Smooth muscle cell (in vitro differentiated cells): ENCODE results near the gene KNOP1. TPM values are rescaled to one million over a fixed set of nuclear protein-coding genes. Genes with fewer than 3 reads are reported as not detected.
"Not testable (repeated sequence)": the region's sequence is repeated elsewhere in the genome, so short reads cannot be mapped to it uniquely, and the experiment has no call there.

Source experiments
- DNase-seq: peaks from one replicate; lab custom pipeline; 2025; ENCODE audit not compliant: unreplicated experiment; lab: John Stamatoyannopoulos, UW
- H2AFZ ChIP-seq: fragments of 200-600 bp; sonication (generic); 2 replicates; pipeline ENCODE4 v1.6.0; 2016; ENCODE audit warnings: antibody characterized with exemption, low read depth, mild to moderate bottlenecking
- H3F3A ChIP-seq: fragments of 200-600 bp; sonication (generic); 2 replicates; pipeline ENCODE4 v1.6.0; 2017; ENCODE audit warnings: antibody characterized with exemption, low read depth
- H3K27ac ChIP-seq: fragments of 200-600 bp; sonication (generic); 2 replicates; pipeline ENCODE4 v1.5.1; 2016; ENCODE audit warnings: low read depth, mild to moderate bottlenecking
- H3K27me3 ChIP-seq: fragments of 200-600 bp; sonication (generic); 2 replicates; pipeline ENCODE4 v1.6.1; 2016; ENCODE audit warnings: low read depth, mild to moderate bottlenecking
- H3K36me3 ChIP-seq: fragments of 200-600 bp; sonication (generic); 2 replicates; pipeline ENCODE4 v1.5.1; 2016; ENCODE audit warnings: low read depth
- H3K4me1 ChIP-seq: fragments of 200-600 bp; sonication (generic); 2 replicates; pipeline ENCODE4 v1.5.1; 2016; ENCODE audit warnings: low read depth
- H3K4me2 ChIP-seq: fragments of 200-600 bp; sonication (generic); 2 replicates; pipeline ENCODE4 v1.6.0; 2016; ENCODE audit warnings: mild to moderate bottlenecking
- H3K4me3 ChIP-seq: fragments of 200-600 bp; sonication (generic); 2 replicates; pipeline ENCODE4 v1.5.1; 2016; ENCODE audit warnings: mild to moderate bottlenecking
- H3K79me2 ChIP-seq: fragments of 200-600 bp; sonication (generic); 2 replicates; pipeline ENCODE4 v1.6.0; 2016; ENCODE audit warnings: low read depth, mild to moderate bottlenecking
- H3K9ac ChIP-seq: fragments of 200-600 bp; sonication (generic); 2 replicates; pipeline ENCODE4 v1.6.0; 2016; ENCODE audit warnings: low read depth
- H3K9me3 ChIP-seq: fragments of 200-600 bp; sonication (generic); replicated peaks from 2 replicates; pipeline ENCODE4 v1.5.1; 2016; ENCODE audit warnings: low read depth
- H4K20me1 ChIP-seq: fragments of 200-600 bp; sonication (generic); 2 replicates; pipeline ENCODE4 v1.6.0; 2016; ENCODE audit warnings: low read depth
- WGBS: methylation state at CpG from one replicate; pipeline ENCODE4 v1.1.7; 2016; ENCODE audit warnings: low lambda C conversion rate; 5-methylcytosine and 5-hydroxymethylcytosine counted together
- polyA plus RNA-seq: library from polyadenylated mRNA; unstranded; fragments of >200 nt; fragmentation: Nextera tagmentation; extraction: Ambion mirVana; gene quantifications from 2 replicates; pipeline ENCODE4 v1.2.1, GENCODE V29; 2016
- total RNA-seq: library from RNA; depleted of rRNA; stranded (reverse); fragments of >200 nt; gene quantifications from 2 replicates; pipeline ENCODE4 v1.2.3, GENCODE V29; 2014
- TF ChIP-seq, protein P1 (sequence below): fragments of 200-600 bp; sonication (generic); IDR thresholded peaks from 2 replicates; pipeline ENCODE4 v1.5.1; 2017; ENCODE audit warnings: borderline replicate concordance, mild to moderate bottlenecking, antibody characterized with exemption; ENCODE audit not compliant: insufficient read depth, poor library complexity, severe bottlenecking

KNOP1 gene
- total and polyA plus RNA-seq, 2 experiments from 2014 or later, result 31.0 to 32.6 TPM

DNA sequence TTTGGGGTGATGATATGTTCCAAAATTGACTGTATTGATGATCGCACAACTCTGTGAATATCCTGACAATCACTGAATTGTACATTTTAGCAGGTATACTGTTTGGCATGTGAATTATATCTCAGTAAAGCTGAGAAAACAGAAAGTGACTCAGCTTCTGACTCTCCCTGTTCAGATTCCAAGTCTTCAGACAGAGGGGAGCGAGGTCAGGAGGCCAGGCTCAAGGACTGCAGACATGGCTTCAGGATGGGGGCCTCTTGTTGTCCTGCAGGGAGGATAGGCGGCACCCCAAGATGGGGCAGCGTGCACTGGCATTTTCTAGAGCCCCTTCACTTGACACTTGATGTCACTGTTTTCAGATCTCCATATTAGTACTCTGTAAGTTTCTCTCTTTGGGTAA is 45.6 kb downstream of the KNOP1 start:
- Histone ChIP-seq H3K36me3 (peaks cover 7% of the 10 kb centered on the region), H3K4me2 (no peak overlapping the region), H4K20me1 (no peaks in the 10 kb centered on the region), H2AFZ (no peak overlapping the region), H3K79me2 (no peaks in the 10 kb centered on the region), H3F3A (no peaks in the 10 kb centered on the region), H3K4me1 (no peaks in the 10 kb centered on the region), H3K4me3 (no peak overlapping the region), H3K9ac (no peak overlapping the region), H3K9me3 (no peaks in the 10 kb centered on the region), H3K27ac (no peak overlapping the region), H3K27me3 (no peaks in the 10 kb centered on the region)
- WGBS, result 95% methylated on average over 4 of the region's 4 CpGs
- TF ChIP-seq, protein P1, sequence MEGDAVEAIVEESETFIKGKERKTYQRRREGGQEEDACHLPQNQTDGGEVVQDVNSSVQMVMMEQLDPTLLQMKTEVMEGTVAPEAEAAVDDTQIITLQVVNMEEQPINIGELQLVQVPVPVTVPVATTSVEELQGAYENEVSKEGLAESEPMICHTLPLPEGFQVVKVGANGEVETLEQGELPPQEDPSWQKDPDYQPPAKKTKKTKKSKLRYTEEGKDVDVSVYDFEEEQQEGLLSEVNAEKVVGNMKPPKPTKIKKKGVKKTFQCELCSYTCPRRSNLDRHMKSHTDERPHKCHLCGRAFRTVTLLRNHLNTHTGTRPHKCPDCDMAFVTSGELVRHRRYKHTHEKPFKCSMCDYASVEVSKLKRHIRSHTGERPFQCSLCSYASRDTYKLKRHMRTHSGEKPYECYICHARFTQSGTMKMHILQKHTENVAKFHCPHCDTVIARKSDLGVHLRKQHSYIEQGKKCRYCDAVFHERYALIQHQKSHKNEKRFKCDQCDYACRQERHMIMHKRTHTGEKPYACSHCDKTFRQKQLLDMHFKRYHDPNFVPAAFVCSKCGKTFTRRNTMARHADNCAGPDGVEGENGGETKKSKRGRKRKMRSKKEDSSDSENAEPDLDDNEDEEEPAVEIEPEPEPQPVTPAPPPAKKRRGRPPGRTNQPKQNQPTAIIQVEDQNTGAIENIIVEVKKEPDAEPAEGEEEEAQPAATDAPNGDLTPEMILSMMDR, result no peak
- no peak for DNase-seq

DNA sequence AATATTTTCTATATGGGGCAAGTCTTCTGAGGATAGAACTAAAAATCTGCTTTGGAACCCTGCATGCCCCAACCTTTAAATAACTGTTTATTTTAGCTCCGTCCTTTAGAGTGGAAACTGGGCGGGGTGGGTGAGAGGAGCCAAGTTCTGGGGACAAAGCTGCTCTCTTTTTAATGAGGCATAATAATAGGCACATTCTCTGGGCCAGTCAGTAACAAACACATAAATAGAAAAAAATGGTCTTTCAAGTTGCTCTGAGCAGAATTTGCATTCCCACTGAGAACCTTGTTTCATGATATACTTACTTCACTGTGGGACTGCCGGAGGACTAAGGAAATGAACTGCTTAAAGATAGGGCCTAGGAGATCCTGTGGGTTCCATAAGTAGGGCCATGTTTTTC is 51.5 kb downstream of the KNOP1 start:
- no peaks in the 10 kb centered on the region for H3K79me2 ChIP-seq
- WGBS, result 88% methylated on average over 3 of the region's 3 CpGs
- peaks cover 7% of the 10 kb centered on the region for H3K36me3 ChIP-seq
- H3K4me1 ChIP-seq, result no peaks in the 10 kb centered on the region
- H3F3A ChIP-seq, result no peaks in the 10 kb centered on the region
- H3K27ac ChIP-seq, result no peak overlapping the region
- no peaks in the 10 kb centered on the region for H3K9me3 ChIP-seq
- DNase-seq, result no peak
- no peak overlapping the region for H2AFZ ChIP-seq
- no peaks in the 10 kb centered on the region for H3K27me3 ChIP-seq
- no peaks in the 10 kb centered on the region for H4K20me1 ChIP-seq
- no peak overlapping the region for H3K4me2 ChIP-seq
- no peak overlapping the region for H3K9ac ChIP-seq
- TF ChIP-seq, protein P1, result no peak
- H3K4me3 ChIP-seq, result no peak overlapping the region

GRCh38 chr16:19665313-19665712 is 52.7 kb downstream of the KNOP1 start:
- H3K9ac ChIP-seq, H2AFZ ChIP-seq, H3K36me3 ChIP-seq, H3K4me1 ChIP-seq, H3K27me3 ChIP-seq, H3K9me3 ChIP-seq, H4K20me1 ChIP-seq, DNase-seq, H3K4me3 ChIP-seq, H3K79me2 ChIP-seq, H3K27ac ChIP-seq, H3K4me2 ChIP-seq, H3F3A ChIP-seq: not testable (repeated sequence)
- 96% methylated on average over 3 of the region's 3 CpGs for WGBS

- Histone ChIP-seq H4K20me1 (no peaks in the 10 kb centered on the region), H3K4me3 (no peak overlapping the region), H3K4me2 (no peak overlapping the region), H3K4me1 (no peaks in the 10 kb centered on the region), H3K36me3 (peaks cover 4% of the 10 kb centered on the region), H3K27ac (no peak overlapping the region), H3F3A (no peaks in the 10 kb centered on the region), H2AFZ (no peak overlapping the region), H3K9me3 (no peaks in the 10 kb centered on the region), H3K9ac (no peak overlapping the region), H3K27me3 (no peaks in the 10 kb centered on the region), H3K79me2 (no peaks in the 10 kb centered on the region)
- DNase-seq, result no peak
- 98% methylated on average over 6 of the region's 6 CpGs for WGBS
- TF ChIP-seq, protein P1, result no peak
Observed at GRCh38 chr16:19664166-19664565, 53.9 kb downstream of the KNOP1 start.
